ENCODE results near the gene DNMBP. TPM values are rescaled to one million over a fixed set of nuclear protein-coding genes. Genes with fewer than 3 reads are reported as not detected.
A peak's percentile ranks its signal among the peaks of the same experiment; 100 is the strongest.
"Not testable (repeated sequence)": the region's sequence is repeated elsewhere in the genome, so short reads cannot be mapped to it uniquely, and the experiment has no call there.

Gene DNMBP
- total RNA-seq, 4 donors from 2014 or later, result 9.5 to 15.8 (median 11.4) TPM

DNA sequence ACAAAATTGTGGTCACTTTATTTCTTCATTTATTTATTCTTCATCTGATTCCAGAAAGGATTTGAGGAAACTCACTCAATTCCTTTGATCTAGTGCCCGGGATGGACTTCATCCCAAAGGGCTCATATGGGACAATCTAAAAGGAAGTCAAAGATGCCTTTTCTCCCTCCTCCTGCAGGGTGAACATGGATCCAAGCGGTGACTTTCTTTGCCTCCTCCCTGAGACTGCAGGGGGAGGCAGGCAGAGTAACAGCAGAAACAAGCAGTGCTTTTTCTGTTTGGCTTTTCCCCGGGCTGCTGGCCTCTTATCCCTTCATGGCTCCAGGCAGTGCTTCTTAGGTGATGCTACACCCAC is 10.0 kb upstream of the DNMBP start:
- DNase-seq, result no peak
- no peak for TF ChIP-seq POLR2A (IDR thresholded peaks at IDR 0.05)
- TF ChIP-seq, protein P1, sequence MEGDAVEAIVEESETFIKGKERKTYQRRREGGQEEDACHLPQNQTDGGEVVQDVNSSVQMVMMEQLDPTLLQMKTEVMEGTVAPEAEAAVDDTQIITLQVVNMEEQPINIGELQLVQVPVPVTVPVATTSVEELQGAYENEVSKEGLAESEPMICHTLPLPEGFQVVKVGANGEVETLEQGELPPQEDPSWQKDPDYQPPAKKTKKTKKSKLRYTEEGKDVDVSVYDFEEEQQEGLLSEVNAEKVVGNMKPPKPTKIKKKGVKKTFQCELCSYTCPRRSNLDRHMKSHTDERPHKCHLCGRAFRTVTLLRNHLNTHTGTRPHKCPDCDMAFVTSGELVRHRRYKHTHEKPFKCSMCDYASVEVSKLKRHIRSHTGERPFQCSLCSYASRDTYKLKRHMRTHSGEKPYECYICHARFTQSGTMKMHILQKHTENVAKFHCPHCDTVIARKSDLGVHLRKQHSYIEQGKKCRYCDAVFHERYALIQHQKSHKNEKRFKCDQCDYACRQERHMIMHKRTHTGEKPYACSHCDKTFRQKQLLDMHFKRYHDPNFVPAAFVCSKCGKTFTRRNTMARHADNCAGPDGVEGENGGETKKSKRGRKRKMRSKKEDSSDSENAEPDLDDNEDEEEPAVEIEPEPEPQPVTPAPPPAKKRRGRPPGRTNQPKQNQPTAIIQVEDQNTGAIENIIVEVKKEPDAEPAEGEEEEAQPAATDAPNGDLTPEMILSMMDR (IDR thresholded peaks at IDR 0.05), result peak in 1 of 6 experiments; percentile 3
- WGBS, 2 donors, result 25 to 27% methylated on average over 3 of the region's 3 CpGs
- H3K27me3 ChIP-seq, result no peaks in the 10 kb centered on the region
- no peak overlapping the region for H3K4me3 ChIP-seq
- intact Hi-C loops (cut with DNase I), result no loop called here
- H3K27ac ChIP-seq, result no peak overlapping the region
- H3K36me3 ChIP-seq, result no peaks in the 10 kb centered on the region
- H3K9me3 ChIP-seq, result no peaks in the 10 kb centered on the region
- peaks cover 0 to 4% (median 0%) of the 10 kb centered on the region in 3 donors for H3K4me1 ChIP-seq

- peaks cover 0 to 8% (median 0%) of the 10 kb centered on the region in 3 donors for H3K4me1 ChIP-seq
- no peaks in the 10 kb centered on the region for H3K9me3 ChIP-seq
- 79 to 85% methylated on average over 5 of the region's 5 CpGs for WGBS, 2 donors
- H3K4me3 ChIP-seq, result no peak overlapping the region
- TF ChIP-seq, protein P1 (IDR thresholded peaks at IDR 0.05), result no peak
- TF ChIP-seq POLR2A (IDR thresholded peaks at IDR 0.05), result no peak
- no peaks in the 10 kb centered on the region for H3K36me3 ChIP-seq
- H3K27ac ChIP-seq, result no peak overlapping the region
- H3K27me3 ChIP-seq, result no peaks in the 10 kb centered on the region
- intact Hi-C loops (cut with DNase I), result no loop called here
- DNase-seq, result no peak
Observed at GRCh38 chr10:100014071-100014762, 4.5 kb upstream of the DNMBP start.

- no peak for DNase-seq
- Histone ChIP-seq H3K4me1 (peaks cover 0 to 14% (median 5%) of the 10 kb centered on the region in 3 donors), H3K27ac (no peak overlapping the region), H3K36me3 (no peaks in the 10 kb centered on the region), H3K27me3 (no peaks in the 10 kb centered on the region), H3K9me3 (no peaks in the 10 kb centered on the region), H3K4me3 (no peak overlapping the region)
- intact Hi-C loops (cut with DNase I), result no loop called here
- no peak for TF ChIP-seq POLR2A (IDR thresholded peaks at IDR 0.05)
- TF ChIP-seq, protein P1 (IDR thresholded peaks at IDR 0.05), result no peak
- 93 to 100% methylated on average over 1 of the region's 1 CpG for WGBS, 2 donors
Observed at GRCh38 chr10:100013621-100014020, 3.9 kb upstream of the DNMBP start.

- H3K27ac ChIP-seq; H3K4me3 ChIP-seq; H3K36me3 ChIP-seq; H3K9me3 ChIP-seq; DNase-seq; H3K27me3 ChIP-seq; intact Hi-C loops (cut with DNase I): not testable (repeated sequence)
- 88% methylated on average over 8 to 20 of the region's 20 CpGs for WGBS, 2 donors
- peaks cover 14 to 31% (median 17%) of the 10 kb centered on the region in 3 donors for H3K4me1 ChIP-seq
Observed at GRCh38 chr10:100011906-100012305, 2.2 kb upstream of the DNMBP start.

GRCh38 chr10:100009283-100009792 is 409 bp downstream of the DNMBP start:
- no peak for DNase-seq
- 0% methylated on average over 10 of the region's 45 CpGs for WGBS, 2 donors
- H3K9me3 ChIP-seq, result no peaks in the 10 kb centered on the region
- intact Hi-C loops (cut with DNase I), result no loop called here
- H3K27me3 ChIP-seq, result no peaks in the 10 kb centered on the region
- TF ChIP-seq, protein P1 (IDR thresholded peaks at IDR 0.05), result peak in 2 of 6 experiments; percentile 15 to 36
- TF ChIP-seq POLR2A (IDR thresholded peaks at IDR 0.05), result no peak
- H3K4me1 ChIP-seq, result peaks cover 28 to 57% (median 34%) of the 10 kb centered on the region in 3 donors
- H3K27ac ChIP-seq, result peak overlapping the region; percentile 80 to 96 (median 90)
- no peaks in the 10 kb centered on the region for H3K36me3 ChIP-seq
- H3K4me3 ChIP-seq, result peak overlapping the region; percentile 60 to 90 (median 80)
